H9 (cell line): Measurements from ENCODE around the gene SMYD4. TPM values are rescaled to one million over a fixed set of nuclear protein-coding genes. Genes with fewer than 3 reads are reported as not detected.

Experiments
- DNase-seq: peaks from one replicate; pipeline ENCODE4 v3.0.0-alpha.2; 2017
- H2AFZ ChIP-seq: one replicate; pipeline ENCODE4 v1.6.1; 2013; ENCODE audit warnings: mild to moderate bottlenecking, low read length, control low read depth, moderate library complexity
- H2AK5ac ChIP-seq: 2 replicates; pipeline ENCODE4 v1.6.1; 2013; ENCODE audit warnings: low read length, control low read depth, mixed read lengths; ENCODE audit not compliant: insufficient read length
- H2BK120ac ChIP-seq: one replicate; pipeline ENCODE4 v1.6.1; 2013; ENCODE audit warnings: low read depth, mild to moderate bottlenecking, low read length, control low read depth, inconsistent platforms; ENCODE audit not compliant: poor library complexity, severe bottlenecking
- H2BK12ac ChIP-seq: 2 replicates; pipeline ENCODE4 v1.6.1; 2013; ENCODE audit warnings: low read length, control low read depth, mixed read lengths, low read depth; ENCODE audit not compliant: insufficient read length
- H2BK15ac ChIP-seq: 2 replicates; pipeline ENCODE4 v1.6.1; 2013; ENCODE audit warnings: low read depth, low read length, control low read depth
- H2BK20ac ChIP-seq: one replicate; pipeline ENCODE4 v1.6.1; 2013; ENCODE audit warnings: low read depth, mild to moderate bottlenecking, low read length, control low read depth, inconsistent platforms; ENCODE audit not compliant: poor library complexity, severe bottlenecking
- H2BK5ac ChIP-seq: 2 replicates; pipeline ENCODE4 v1.6.1; 2013; ENCODE audit warnings: low read length, control low read depth, mixed read lengths; ENCODE audit not compliant: insufficient read length
- H3K14ac ChIP-seq: 2 replicates; pipeline ENCODE4 v1.6.1; 2013; ENCODE audit warnings: low read length, control low read depth; ENCODE audit not compliant: insufficient read depth
- H3K18ac ChIP-seq: 2 replicates; pipeline ENCODE4 v1.6.1; 2013; ENCODE audit warnings: low read depth, mild to moderate bottlenecking, mixed read lengths, low read length, control low read depth; ENCODE audit not compliant: insufficient read length
- H3K23ac ChIP-seq: 2 replicates; pipeline ENCODE4 v1.6.1; 2013; ENCODE audit warnings: low read length, control low read depth, mixed read lengths, low read depth; ENCODE audit not compliant: insufficient read length
- H3K23me2 ChIP-seq: 2 replicates; pipeline ENCODE4 v1.6.1; 2013; ENCODE audit warnings: low read depth, mild to moderate bottlenecking, mixed read lengths, low read length, control low read depth; ENCODE audit not compliant: insufficient read length, poor library complexity, severe bottlenecking
- H3K27ac ChIP-seq: 2 replicates; pipeline ENCODE4 v1.5.1; 2013; ENCODE audit warnings: low read length, control low read depth, mixed read lengths, low read depth; ENCODE audit not compliant: insufficient read length
- H3K27me3 ChIP-seq: 2 replicates; pipeline ENCODE4 v1.6.1; 2013; ENCODE audit warnings: low read length, control low read depth, inconsistent platforms; ENCODE audit not compliant: insufficient read depth
- H3K4ac ChIP-seq: 2 replicates; pipeline ENCODE4 v1.6.1; 2013; ENCODE audit warnings: low read depth, mild to moderate bottlenecking, control low read depth, inconsistent platforms, low read length, moderate library complexity
- H3K4me1 ChIP-seq: 2 replicates; pipeline ENCODE4 v1.6.1; 2013; ENCODE audit warnings: low read length, control low read depth, inconsistent platforms; ENCODE audit not compliant: insufficient read depth
- H3K4me2 ChIP-seq: 2 replicates; pipeline ENCODE4 v1.6.1; 2013; ENCODE audit warnings: low read length, control low read depth, mixed read lengths; ENCODE audit not compliant: insufficient read length, insufficient read depth
- H3K56ac ChIP-seq: 2 replicates; pipeline ENCODE4 v1.6.1; 2013; ENCODE audit warnings: low read depth, mild to moderate bottlenecking, mixed read lengths, low read length, control low read depth; ENCODE audit not compliant: insufficient read length
- H3K79me1 ChIP-seq: 2 replicates; pipeline ENCODE4 v1.6.1; 2013; ENCODE audit warnings: low read depth, mild to moderate bottlenecking, moderate library complexity, low read length, control low read depth, inconsistent platforms; ENCODE audit not compliant: insufficient read depth, poor library complexity, severe bottlenecking
- H3K79me2 ChIP-seq: 2 replicates; pipeline ENCODE4 v1.6.1; 2013; ENCODE audit warnings: low read length, control low read depth, inconsistent platforms; ENCODE audit not compliant: insufficient read depth
- H3K9ac ChIP-seq: 2 replicates; pipeline ENCODE4 v1.6.1; 2013; ENCODE audit warnings: low read length, control low read depth, mixed read lengths; ENCODE audit not compliant: insufficient read length; ENCODE audit errors: extremely low read depth
- H3K9me3 ChIP-seq: one replicate; pipeline ENCODE4 v1.6.1; 2013; ENCODE audit warnings: low read depth, low read length, inconsistent platforms; ENCODE audit not compliant: control insufficient read depth
- H3T11ph ChIP-seq: one replicate; pipeline ENCODE4 v1.6.1; 2013; ENCODE audit warnings: mild to moderate bottlenecking, low read length, control low read depth, inconsistent platforms
- H4K20me1 ChIP-seq: one replicate; pipeline ENCODE4 v1.6.1; 2013; ENCODE audit not compliant: control insufficient read depth, insufficient read length, insufficient read depth
- H4K5ac ChIP-seq: 2 replicates; pipeline ENCODE4 v1.6.1; 2013; ENCODE audit warnings: low read depth, mild to moderate bottlenecking, mixed read lengths, low read length, control low read depth; ENCODE audit not compliant: insufficient read length
- H4K8ac ChIP-seq: replicated peaks from 2 replicates; pipeline ENCODE4 v1.6.1; 2013; ENCODE audit warnings: low read length, control low read depth, mixed read lengths, low read depth; ENCODE audit not compliant: insufficient read length
- H4K91ac ChIP-seq: 2 replicates; pipeline ENCODE4 v1.6.1; 2013; ENCODE audit warnings: low read depth, mild to moderate bottlenecking, moderate library complexity, mixed read lengths, low read length, control low read depth; ENCODE audit not compliant: insufficient read length
- H3K27ac Mint-ChIP-seq, 3 experiments: 2 replicates in 2 of 3; 3 replicates in 1 of 3; pipeline ENCODE4 v1.8.0; 2020 to 2021; ENCODE audit warnings: mixed read lengths in 3 of 3, mild to moderate bottlenecking in 1 of 3, moderate library complexity in 1 of 3
- H3K27me3 Mint-ChIP-seq: 2 replicates; pipeline ENCODE4 v1.8.0; 2021; ENCODE audit warnings: low read depth, mild to moderate bottlenecking, moderate library complexity, mixed read lengths
- H3K36me3 Mint-ChIP-seq, 3 experiments: 2 replicates in 2 of 3; 3 replicates in 1 of 3; pipeline ENCODE4 v1.8.0; 2020 to 2021; ENCODE audit warnings: low read depth in 3 of 3, mixed read lengths in 3 of 3; ENCODE audit not compliant: insufficient read depth in 1 of 3
- H3K4me1 Mint-ChIP-seq, 2 experiments: 2 replicates each; pipeline ENCODE4 v1.8.0; 2020; ENCODE audit warnings: mixed read lengths in 2 of 2
- H3K4me3 Mint-ChIP-seq, 2 experiments: 2 replicates in 1 of 2; 3 replicates in 1 of 2; pipeline ENCODE4 v1.8.0; 2020 to 2021; ENCODE audit warnings: mild to moderate bottlenecking in 2 of 2, mixed read lengths in 2 of 2, moderate library complexity in 1 of 2
- H3K9me3 Mint-ChIP-seq, 2 experiments: 2 replicates in 1 of 2; 3 replicates in 1 of 2; pipeline ENCODE4 v1.8.0; 2020; ENCODE audit warnings: mild to moderate bottlenecking in 2 of 2, mixed read lengths in 2 of 2, moderate library complexity in 1 of 2
- CTCF ChIP-seq: fragments of 200-600 bp; sonication (generic); conservative IDR thresholded peaks from 3 replicates; pipeline ENCODE4 v1.8.0; 2021; ENCODE audit warnings: antibody characterized with exemption, mild to moderate bottlenecking
- WGBS: extraction: QIAGEN DNeasy Blood & Tissue Kit; methylation state at CpG from one replicate; pipeline ENCODE4 v1.1.7; 2013; ENCODE audit warnings: missing lambda C conversion rate, low lambda C conversion rate, mixed read lengths; ENCODE audit not compliant: insufficient read length; ENCODE audit errors: extremely low coverage; 5-methylcytosine and 5-hydroxymethylcytosine counted together
- total RNA-seq: library from RNA; stranded (reverse); gene quantifications from 2 replicates; pipeline ENCODE4 v1.2.1, GENCODE V29; 2021

Gene SMYD4
- total RNA-seq, 1 experiment from 2014 or later: 28.8 TPM

DNA sequence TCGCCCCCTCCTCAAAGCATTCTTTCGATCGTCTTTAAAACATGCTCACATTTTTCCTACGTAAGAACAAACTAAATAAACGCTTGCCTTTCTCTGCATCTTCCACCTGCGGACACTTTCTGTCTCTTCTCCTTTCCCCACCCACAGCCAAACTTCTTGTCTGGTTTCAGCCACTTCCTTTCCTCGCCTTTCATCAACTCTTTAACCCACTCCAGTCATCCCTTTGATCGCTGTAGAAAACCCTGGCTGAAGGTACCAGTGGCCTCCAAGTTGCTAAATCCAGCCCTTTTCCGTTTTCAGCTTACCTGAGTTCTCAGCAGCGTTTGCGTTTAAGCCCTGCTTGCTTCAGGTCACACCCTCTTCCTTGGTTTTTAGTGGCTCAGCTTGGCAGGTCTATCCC, 586 bp upstream of the SMYD4 start:
- H2BK120ac ChIP-seq: no peak overlapping the region
- no peak overlapping the region for H3K56ac ChIP-seq
- no peak overlapping the region for H3K18ac ChIP-seq
- H4K20me1 ChIP-seq: no peaks in the 10 kb centered on the region
- H2BK12ac ChIP-seq: no peak overlapping the region
- no peak overlapping the region for H2BK20ac ChIP-seq
- H3K4me2 ChIP-seq: peak overlapping the region; percentile 76
- H2BK15ac ChIP-seq: no peak overlapping the region
- WGBS: no CpG with 5 or more reads among the region's 11 CpGs
- no peak overlapping the region for H3K27ac ChIP-seq
- H3K14ac ChIP-seq: no peak overlapping the region
- H3K79me2 ChIP-seq: peaks cover 8% of the 10 kb centered on the region; the same call in 1 of the 2 replicates
- no peaks in the 10 kb centered on the region; the same call in 1 of the 2 replicates for H3K4me1 ChIP-seq
- peak overlapping the region; percentile 20 to 74 (median 55); a peak in 5 of 7 replicates for H3K27ac Mint-ChIP-seq
- peak overlapping the region; percentile 58 for H3K9ac ChIP-seq
- no peak overlapping the region for H3K4ac ChIP-seq
- H4K91ac ChIP-seq: no peak overlapping the region
- H3K9me3 ChIP-seq: no peaks in the 10 kb centered on the region
- DNase-seq: peak; percentile 45
- H2AK5ac ChIP-seq: no peak overlapping the region
- no peaks in the 10 kb centered on the region for H3K27me3 Mint-ChIP-seq
- no peaks in the 10 kb centered on the region for H3K27me3 ChIP-seq
- no peak for TF ChIP-seq CTCF
- peaks cover 7% of the 10 kb centered on the region for H3K23me2 ChIP-seq
- H2AFZ ChIP-seq: no peak overlapping the region
- H3K36me3 Mint-ChIP-seq: peaks cover 11 to 39% (median 37%) of the 10 kb centered on the region in 3 experiments
- peak overlapping the region; percentile 87 to 92 for H3K4me3 Mint-ChIP-seq
- peaks cover 14 to 18% of the 10 kb centered on the region in 2 experiments for H3K4me1 Mint-ChIP-seq
- H3K23ac ChIP-seq: no peak overlapping the region
- H3K79me1 ChIP-seq: peaks cover 3% of the 10 kb centered on the region
- no peak overlapping the region for H2BK5ac ChIP-seq
- no peak overlapping the region for H4K8ac ChIP-seq
- H4K5ac ChIP-seq: no peak overlapping the region
- H3K9me3 Mint-ChIP-seq: no peaks in the 10 kb centered on the region; a peak in 1 of 5 replicates
- no peak overlapping the region for H3T11ph ChIP-seq
